ENCODE measurements around the gene NOL4L.

The NOL4L gene

DNA sequence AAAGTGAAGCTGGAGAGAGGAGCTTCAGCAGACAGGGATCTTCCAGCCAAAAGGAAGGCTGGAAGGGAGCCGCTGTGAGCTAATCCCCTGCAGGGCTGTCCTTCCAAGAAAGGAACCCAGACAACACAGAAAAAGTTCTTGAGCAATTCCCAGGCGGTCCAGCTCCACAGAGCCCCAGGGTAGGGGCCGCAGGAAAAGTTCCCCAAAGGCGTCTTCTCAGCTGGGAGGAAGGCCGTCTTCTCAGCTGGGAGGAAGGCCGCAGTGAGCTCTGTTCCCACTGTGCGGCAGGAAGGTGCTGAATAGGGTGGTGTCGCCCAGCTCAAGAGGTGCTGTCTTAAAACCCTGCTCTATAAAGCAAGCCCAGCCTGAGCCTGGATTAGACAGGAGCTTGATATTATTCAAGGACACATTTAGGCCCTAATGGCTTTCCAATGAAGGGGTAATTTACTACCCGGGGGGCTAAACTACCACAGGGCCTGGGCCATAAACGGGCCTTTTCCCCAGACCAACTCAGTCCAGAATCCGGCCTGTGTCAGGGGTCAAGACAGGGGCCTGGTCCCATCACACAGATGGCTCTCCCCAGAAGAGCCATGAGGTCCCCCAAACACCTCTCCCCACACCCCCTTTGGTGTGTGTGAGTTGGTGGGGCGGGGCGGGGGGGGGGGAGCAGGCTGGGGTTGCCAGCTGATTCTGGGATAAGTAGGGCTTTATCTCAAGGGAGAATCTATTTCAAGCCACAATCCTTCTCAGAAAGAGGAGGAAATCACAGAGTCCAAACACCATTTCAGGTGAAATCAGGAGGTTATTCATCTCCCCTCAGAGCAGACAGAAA, 103.6 kb downstream of the NOL4L start:
- Histone ChIP-seq H3K4me2 (ENCODE audit: low read depth, low read length, poor library complexity, severe bottlenecking) (no peak overlapping the region), H3K9ac (ENCODE audit: low read length) (no peak overlapping the region), H3K79me2 (ENCODE audit: insufficient read depth, low read length) (no peaks in the 10 kb centered on the region), H3K9me3 (ENCODE audit: insufficient read depth, low read length) (no peaks in the 10 kb centered on the region), H3F3A (ENCODE audit: insufficient read depth) (no peaks in the 10 kb centered on the region), H2AFZ (ENCODE audit: low read depth, low read length, severe bottlenecking) (no peak overlapping the region), H4K20me1 (ENCODE audit: low read depth, low read length) (no peaks in the 10 kb centered on the region), H3K9me2 (replicated peaks; ENCODE audit: insufficient read depth, low read length) (no peaks in the 10 kb centered on the region), H3K36me3 (ENCODE audit: low read length) (no peaks in the 10 kb centered on the region), H3K27me3 (ENCODE audit: low read length) (no peaks in the 10 kb centered on the region), H3K27ac (ENCODE audit: low read depth, low read length) (no peak overlapping the region), H3K4me3 (ENCODE audit: insufficient read depth, low read length, poor library complexity, severe bottlenecking) (no peak overlapping the region)
- TF ChIP-seq, protein P1, sequence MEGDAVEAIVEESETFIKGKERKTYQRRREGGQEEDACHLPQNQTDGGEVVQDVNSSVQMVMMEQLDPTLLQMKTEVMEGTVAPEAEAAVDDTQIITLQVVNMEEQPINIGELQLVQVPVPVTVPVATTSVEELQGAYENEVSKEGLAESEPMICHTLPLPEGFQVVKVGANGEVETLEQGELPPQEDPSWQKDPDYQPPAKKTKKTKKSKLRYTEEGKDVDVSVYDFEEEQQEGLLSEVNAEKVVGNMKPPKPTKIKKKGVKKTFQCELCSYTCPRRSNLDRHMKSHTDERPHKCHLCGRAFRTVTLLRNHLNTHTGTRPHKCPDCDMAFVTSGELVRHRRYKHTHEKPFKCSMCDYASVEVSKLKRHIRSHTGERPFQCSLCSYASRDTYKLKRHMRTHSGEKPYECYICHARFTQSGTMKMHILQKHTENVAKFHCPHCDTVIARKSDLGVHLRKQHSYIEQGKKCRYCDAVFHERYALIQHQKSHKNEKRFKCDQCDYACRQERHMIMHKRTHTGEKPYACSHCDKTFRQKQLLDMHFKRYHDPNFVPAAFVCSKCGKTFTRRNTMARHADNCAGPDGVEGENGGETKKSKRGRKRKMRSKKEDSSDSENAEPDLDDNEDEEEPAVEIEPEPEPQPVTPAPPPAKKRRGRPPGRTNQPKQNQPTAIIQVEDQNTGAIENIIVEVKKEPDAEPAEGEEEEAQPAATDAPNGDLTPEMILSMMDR (IDR thresholded peaks at IDR 0.05; ENCODE audit: insufficient read depth, low read length, poor library complexity, severe bottlenecking) = no peak
- no peak for TF ChIP-seq EZH2phosphoT487 (conservative IDR thresholded peaks at IDR 0.05; ENCODE audit: low read length)

DNA sequence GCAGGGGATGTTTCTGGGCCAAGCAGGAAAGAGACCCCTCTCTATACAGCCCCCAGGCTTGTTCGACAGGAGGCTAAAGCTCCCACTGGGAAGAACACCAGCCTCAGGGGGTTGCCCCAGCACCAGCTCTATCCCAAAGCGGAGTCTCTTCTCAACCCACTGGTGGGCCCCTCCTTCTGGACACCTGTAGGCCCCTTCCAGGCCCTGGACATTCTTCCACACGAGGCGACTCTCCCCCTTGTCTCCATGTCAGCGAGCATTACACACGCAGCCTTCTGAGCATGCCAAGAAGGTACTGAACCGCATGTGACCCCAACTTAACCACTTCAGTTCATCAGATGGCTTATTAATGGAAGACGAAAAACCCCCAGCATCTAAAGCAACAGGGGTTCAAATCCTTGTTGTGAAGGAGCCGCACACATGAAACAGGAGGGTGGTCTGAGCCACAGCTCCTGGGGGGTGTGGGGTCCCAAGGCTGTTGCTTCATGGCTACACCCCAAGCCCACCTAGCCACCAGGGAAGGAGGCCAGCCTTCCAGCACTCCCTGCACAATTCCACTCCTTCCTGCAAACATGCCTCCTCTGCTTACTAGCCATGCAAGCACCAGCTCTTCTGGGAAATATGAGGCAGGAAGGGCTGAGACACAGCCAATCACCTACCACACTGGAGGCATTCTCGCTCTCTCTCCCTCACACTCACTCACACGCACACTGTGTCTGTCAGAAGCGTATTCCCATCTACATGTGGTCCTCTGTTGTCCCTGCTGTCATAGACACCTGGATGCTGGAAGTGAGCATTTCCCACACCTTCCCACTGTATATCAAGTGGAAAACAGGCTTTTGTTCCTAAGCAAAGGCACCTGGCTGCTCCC, 104.5 kb downstream of the NOL4L start:
- Histone ChIP-seq H3K27me3 (ENCODE audit: low read length) (no peaks in the 10 kb centered on the region), H3K9me3 (ENCODE audit: insufficient read depth, low read length) (no peaks in the 10 kb centered on the region), H3F3A (ENCODE audit: insufficient read depth) (no peaks in the 10 kb centered on the region), H2AFZ (ENCODE audit: low read depth, low read length, severe bottlenecking) (no peak overlapping the region), H3K27ac (ENCODE audit: low read depth, low read length) (no peak overlapping the region), H3K4me3 (ENCODE audit: insufficient read depth, low read length, poor library complexity, severe bottlenecking) (no peak overlapping the region), H4K20me1 (ENCODE audit: low read depth, low read length) (no peaks in the 10 kb centered on the region), H3K9ac (ENCODE audit: low read length) (no peak overlapping the region), H3K9me2 (replicated peaks; ENCODE audit: insufficient read depth, low read length) (no peaks in the 10 kb centered on the region), H3K79me2 (ENCODE audit: insufficient read depth, low read length) (no peaks in the 10 kb centered on the region), H3K36me3 (ENCODE audit: low read length) (no peaks in the 10 kb centered on the region), H3K4me2 (ENCODE audit: low read depth, low read length, poor library complexity, severe bottlenecking) (no peak overlapping the region)
- no peak for TF ChIP-seq EZH2phosphoT487 (conservative IDR thresholded peaks at IDR 0.05; ENCODE audit: low read length)
- TF ChIP-seq, protein P1 (IDR thresholded peaks at IDR 0.05; ENCODE audit: insufficient read depth, low read length, poor library complexity, severe bottlenecking) = no peak

DNA sequence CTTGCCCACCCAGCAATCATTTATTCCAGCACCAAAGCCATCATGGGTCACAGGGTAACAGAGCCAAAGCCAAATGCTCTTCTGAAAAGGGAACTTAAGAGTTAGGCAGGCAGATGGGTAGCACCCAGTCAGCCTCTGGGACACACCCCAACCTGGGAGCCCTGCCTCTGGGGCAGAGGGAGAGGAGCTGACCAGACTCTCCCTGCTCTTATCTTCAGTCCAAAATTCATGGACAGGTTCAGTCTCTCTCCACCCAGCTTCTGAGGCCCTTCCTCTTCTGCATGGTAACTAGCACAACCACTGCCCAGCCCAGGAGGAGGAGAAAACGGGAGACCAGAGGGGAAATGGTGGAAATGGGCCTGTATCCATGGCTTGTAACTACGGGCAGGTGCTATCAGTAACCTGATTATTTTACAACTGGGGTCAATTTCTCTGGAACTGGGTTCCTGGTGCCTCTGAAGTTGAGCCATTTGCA, 105.4 kb downstream of the NOL4L start:
- H3K4me2 ChIP-seq (ENCODE audit: low read depth, low read length, poor library complexity, severe bottlenecking) = no peak overlapping the region
- H3K36me3 ChIP-seq (ENCODE audit: low read length) = no peaks in the 10 kb centered on the region
- H3K9me2 ChIP-seq (replicated peaks; ENCODE audit: insufficient read depth, low read length) = no peaks in the 10 kb centered on the region
- no peaks in the 10 kb centered on the region for H3K27me3 ChIP-seq (ENCODE audit: low read length)
- no peak overlapping the region for H2AFZ ChIP-seq (ENCODE audit: low read depth, low read length, severe bottlenecking)
- H3F3A ChIP-seq (ENCODE audit: insufficient read depth) = no peaks in the 10 kb centered on the region
- no peak overlapping the region for H3K4me3 ChIP-seq (ENCODE audit: insufficient read depth, low read length, poor library complexity, severe bottlenecking)
- H4K20me1 ChIP-seq (ENCODE audit: low read depth, low read length) = no peaks in the 10 kb centered on the region
- no peak overlapping the region for H3K27ac ChIP-seq (ENCODE audit: low read depth, low read length)
- H3K9me3 ChIP-seq (ENCODE audit: insufficient read depth, low read length) = no peaks in the 10 kb centered on the region
- no peaks in the 10 kb centered on the region for H3K79me2 ChIP-seq (ENCODE audit: insufficient read depth, low read length)
- TF ChIP-seq, protein P1 (IDR thresholded peaks at IDR 0.05; ENCODE audit: insufficient read depth, low read length, poor library complexity, severe bottlenecking) = no peak
- no peak for TF ChIP-seq EZH2phosphoT487 (conservative IDR thresholded peaks at IDR 0.05; ENCODE audit: low read length)
- no peak overlapping the region for H3K9ac ChIP-seq (ENCODE audit: low read length)
